Measurements from ENCODE around the gene HTATIP2.
"Not testable (repeated sequence)": the region's sequence is repeated elsewhere in the genome, so short reads cannot be mapped to it uniquely, and the experiment has no call there.

HTATIP2 gene

DNA sequence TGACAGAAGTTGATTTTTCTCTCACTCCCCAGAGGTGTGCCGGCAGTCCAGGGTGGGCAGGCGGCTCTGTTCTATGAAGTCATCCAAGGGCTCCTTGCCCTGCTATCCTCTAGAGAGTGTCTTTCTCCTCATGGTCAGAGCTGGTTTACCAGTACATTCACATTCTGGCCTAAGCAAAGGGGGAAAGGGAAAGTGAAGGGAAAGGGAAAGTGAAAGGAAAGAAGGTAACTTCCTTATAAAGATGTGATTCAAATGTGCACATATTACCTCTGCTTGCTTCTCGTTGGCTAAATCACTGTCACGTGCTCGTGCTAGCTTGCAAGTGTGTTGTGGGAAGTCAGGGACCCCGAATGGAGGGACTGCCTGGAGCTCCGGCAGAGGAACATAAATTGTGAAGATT is 2.9 kb upstream of the HTATIP2 start:
- no peaks in the 10 kb centered on the region for H3K36me3 Mint-ChIP-seq
- peaks cover 2% of the 10 kb centered on the region for H3K27me3 Mint-ChIP-seq
- ATAC-seq (ENCODE audit: low read depth) (peak; percentile 75), DNase-seq (ENCODE audit: low spot score in 2 of 2) (peak; percentile 25 to 46)
- H3K9me3 Mint-ChIP-seq: no peaks in the 10 kb centered on the region
- H3K4me3 Mint-ChIP-seq: peak overlapping the region; percentile 65
- H3K4me1 Mint-ChIP-seq: peaks cover 24% of the 10 kb centered on the region
- peak overlapping the region; percentile 74 for H3K27ac Mint-ChIP-seq

- peak overlapping the region; percentile 82 for H3K27ac Mint-ChIP-seq
- no peaks in the 10 kb centered on the region for H3K27me3 Mint-ChIP-seq
- no peaks in the 10 kb centered on the region for H3K9me3 Mint-ChIP-seq
- H3K4me1 Mint-ChIP-seq: peaks cover 35% of the 10 kb centered on the region
- DNase-seq (ENCODE audit: low spot score in 2 of 2): no peak
- H3K4me3 Mint-ChIP-seq: peak overlapping the region; percentile 92
- no peak for ATAC-seq (ENCODE audit: low read depth)
- H3K36me3 Mint-ChIP-seq: no peaks in the 10 kb centered on the region
These were observed 1.0 kb upstream of the HTATIP2 start for GRCh38 chr11:20362481-20362880.

DNA sequence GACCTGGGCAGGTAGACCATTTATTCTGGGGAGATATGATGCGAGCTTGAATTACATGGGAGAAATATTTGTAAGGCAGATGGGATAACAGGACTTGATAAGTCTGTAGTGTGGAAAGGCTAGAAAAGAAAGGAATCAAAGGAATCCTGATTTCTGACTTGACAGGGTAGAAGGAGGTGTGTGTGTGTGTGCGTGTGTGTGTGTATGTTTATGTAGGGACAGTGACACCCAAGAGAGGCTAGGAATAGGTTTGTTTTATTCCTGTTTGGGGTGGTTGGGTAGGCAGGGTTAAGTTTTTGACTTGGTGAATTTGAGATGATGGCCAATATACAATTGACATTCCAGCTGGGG is 390 bp upstream of the HTATIP2 start:
- DNase-seq (ENCODE audit: low spot score in 2 of 2): no peak
- Mint-ChIP-seq H3K27me3 (no peaks in the 10 kb centered on the region), H3K27ac (peak overlapping the region; percentile 82), H3K4me1 (peaks cover 35% of the 10 kb centered on the region), H3K36me3 (no peaks in the 10 kb centered on the region), H3K9me3 (no peaks in the 10 kb centered on the region), H3K4me3 (peak overlapping the region; percentile 92)
- no peak for ATAC-seq (ENCODE audit: low read depth)

- no peak for ATAC-seq (ENCODE audit: low read depth)
- no peaks in the 10 kb centered on the region for H3K9me3 Mint-ChIP-seq
- H3K4me1 Mint-ChIP-seq: peaks cover 35% of the 10 kb centered on the region
- H3K4me3 Mint-ChIP-seq: peak overlapping the region; percentile 86
- H3K27me3 Mint-ChIP-seq: no peaks in the 10 kb centered on the region
- H3K27ac Mint-ChIP-seq: peak overlapping the region; percentile 82
- peaks cover 3% of the 10 kb centered on the region for H3K36me3 Mint-ChIP-seq
- DNase-seq (ENCODE audit: low spot score in 2 of 2): no peak
These were observed 853 bp downstream of the HTATIP2 start for GRCh38 chr11:20364341-20364792.

DNA sequence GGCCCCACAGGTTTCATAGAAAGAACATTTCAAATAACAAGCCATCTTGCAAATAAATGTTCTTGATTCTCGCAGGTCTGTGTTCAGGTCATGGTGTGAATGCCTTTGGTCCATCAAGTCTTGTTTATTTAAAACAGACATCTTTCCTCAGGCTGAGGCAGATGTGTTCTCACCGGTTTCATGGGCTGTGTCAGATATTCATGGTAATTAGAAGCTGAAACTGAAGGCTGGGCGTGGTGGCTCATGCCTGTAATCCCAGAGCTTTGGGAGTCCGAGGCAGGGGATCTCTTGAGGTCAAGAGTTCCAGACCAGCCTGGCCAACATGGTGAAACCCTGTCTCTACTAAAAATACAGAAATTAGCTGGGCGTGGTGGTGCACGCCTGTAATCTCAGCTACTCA is 2.0 kb downstream of the HTATIP2 start:
- H3K4me3 Mint-ChIP-seq: peak overlapping the region; percentile 68
- ATAC-seq (ENCODE audit: low read depth); DNase-seq (ENCODE audit: low spot score in 2 of 2); H3K9me3 Mint-ChIP-seq; H3K27me3 Mint-ChIP-seq; H3K36me3 Mint-ChIP-seq: not testable (repeated sequence)
- H3K27ac Mint-ChIP-seq: peak overlapping the region; percentile 35
- peaks cover 31% of the 10 kb centered on the region for H3K4me1 Mint-ChIP-seq

GRCh38 chr11:20367313-20367948 is 3.9 kb downstream of the HTATIP2 start:
- Mint-ChIP-seq H3K4me1 (peaks cover 25% of the 10 kb centered on the region), H3K27ac (no peak overlapping the region), H3K27me3 (no peaks in the 10 kb centered on the region), H3K9me3 (no peaks in the 10 kb centered on the region), H3K4me3 (peak overlapping the region; percentile 3), H3K36me3 (peaks cover 3% of the 10 kb centered on the region)
- ATAC-seq (ENCODE audit: low read depth) (no peak), DNase-seq (ENCODE audit: low spot score in 2 of 2) (no peak)

GRCh38 chr11:20368438-20368837 is 4.9 kb downstream of the HTATIP2 start:
- no peak overlapping the region for H3K4me3 Mint-ChIP-seq
- H3K4me1 Mint-ChIP-seq: peaks cover 18% of the 10 kb centered on the region
- H3K27me3 Mint-ChIP-seq: no peaks in the 10 kb centered on the region
- H3K9me3 Mint-ChIP-seq: no peaks in the 10 kb centered on the region
- no peak overlapping the region for H3K27ac Mint-ChIP-seq
- DNase-seq (ENCODE audit: low spot score in 2 of 2): no peak
- no peak for ATAC-seq (ENCODE audit: low read depth)
- peaks cover 3% of the 10 kb centered on the region for H3K36me3 Mint-ChIP-seq

DNA sequence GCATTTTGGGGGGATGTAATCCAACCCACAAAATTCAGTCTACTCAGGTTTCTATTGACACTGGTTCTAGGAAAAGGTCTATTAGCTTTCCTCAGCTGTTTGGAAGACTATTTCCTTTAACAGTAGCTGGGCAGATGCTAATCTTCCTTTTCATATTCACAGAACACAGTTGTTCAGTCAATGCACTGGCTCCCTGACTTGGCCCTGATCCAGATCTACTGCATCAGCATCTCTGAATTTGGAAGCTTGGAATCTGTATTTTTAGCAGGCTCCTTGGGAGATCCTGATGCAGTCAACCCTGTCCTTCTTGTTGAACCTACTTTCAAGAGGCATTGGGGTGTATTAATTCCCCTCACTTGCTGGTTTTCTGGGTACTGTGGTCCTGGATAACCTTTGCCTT is 6.3 kb downstream of the HTATIP2 start:
- ATAC-seq (ENCODE audit: low read depth) (no peak), DNase-seq (ENCODE audit: low spot score in 2 of 2) (no peak)
- Mint-ChIP-seq H3K27ac (no peak overlapping the region), H3K36me3 (peaks cover 5% of the 10 kb centered on the region), H3K4me1 (peaks cover 20% of the 10 kb centered on the region), H3K27me3 (no peaks in the 10 kb centered on the region), H3K9me3 (no peaks in the 10 kb centered on the region), H3K4me3 (no peak overlapping the region)

GRCh38 chr11:20372081-20372626 is 8.6 kb downstream of the HTATIP2 start:
- Mint-ChIP-seq H3K9me3 (no peaks in the 10 kb centered on the region), H3K4me3 (no peak overlapping the region), H3K36me3 (peaks cover 10% of the 10 kb centered on the region), H3K27me3 (no peaks in the 10 kb centered on the region), H3K27ac (no peak overlapping the region), H3K4me1 (peaks cover 8% of the 10 kb centered on the region)
- ATAC-seq (ENCODE audit: low read depth) (no peak), DNase-seq (ENCODE audit: low spot score in 2 of 2) (no peak)

DNA sequence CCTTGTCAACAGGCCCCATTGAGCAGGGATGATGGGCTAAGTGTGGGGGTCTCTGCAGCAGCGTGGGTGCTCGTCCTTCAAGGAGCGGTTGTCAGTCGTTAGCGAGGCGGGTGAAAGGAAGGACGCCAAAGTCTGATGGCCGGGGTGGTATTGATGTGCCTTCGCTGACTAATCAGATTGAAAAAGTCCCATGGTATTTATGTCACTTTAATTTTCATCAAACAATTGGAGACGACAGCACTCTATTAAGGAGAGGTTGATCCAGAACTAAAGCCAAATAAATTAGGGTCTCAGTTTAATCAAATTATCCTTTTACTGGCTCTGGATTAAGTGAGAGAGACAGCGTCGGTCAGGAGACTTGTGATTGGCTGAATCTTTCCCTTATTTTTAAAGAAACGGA is 9.6 kb downstream of the HTATIP2 start:
- Mint-ChIP-seq H3K9me3 (no peaks in the 10 kb centered on the region), H3K27me3 (no peaks in the 10 kb centered on the region), H3K4me1 (peaks cover 5% of the 10 kb centered on the region), H3K4me3 (no peak overlapping the region), H3K36me3 (peaks cover 12% of the 10 kb centered on the region), H3K27ac (no peak overlapping the region)
- ATAC-seq (ENCODE audit: low read depth) (no peak), DNase-seq (ENCODE audit: low spot score in 2 of 2) (no peak)

DNA sequence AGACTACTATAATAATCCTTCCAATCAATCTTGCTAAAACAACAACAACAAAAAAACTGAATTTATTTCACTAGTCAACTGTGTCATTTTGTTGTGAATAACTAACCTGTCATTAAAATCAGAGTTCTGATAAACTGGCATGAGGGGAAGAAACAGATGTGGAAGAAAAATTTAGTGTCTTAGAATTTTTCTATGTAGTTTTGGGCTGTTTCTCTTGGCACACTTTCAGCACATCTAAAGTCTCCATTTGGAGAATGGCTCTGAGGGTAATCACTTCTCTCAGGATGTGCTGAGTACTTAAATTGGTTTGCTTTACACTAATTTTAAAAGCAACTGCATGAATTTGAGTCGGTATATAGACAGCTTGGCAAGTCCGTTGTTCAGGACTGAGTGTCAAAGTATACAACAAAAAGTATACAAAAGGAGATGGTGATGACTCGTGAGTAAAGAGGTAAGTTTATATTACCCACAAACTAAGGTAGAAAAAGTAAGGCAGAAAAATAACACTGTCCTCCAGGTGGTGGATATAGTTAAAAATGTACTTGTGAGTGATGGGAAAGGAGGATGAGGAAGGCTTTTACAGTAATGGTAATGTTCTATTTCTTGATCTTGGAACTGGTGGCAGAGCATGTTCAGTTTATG is 10.2 kb downstream of the HTATIP2 start:
- DNase-seq (ENCODE audit: low spot score in 2 of 2) (no peak), ATAC-seq (ENCODE audit: low read depth) (no peak)
- H3K27ac Mint-ChIP-seq: peak overlapping the region; percentile 58
- no peaks in the 10 kb centered on the region for H3K27me3 Mint-ChIP-seq
- no peak overlapping the region for H3K4me3 Mint-ChIP-seq
- peaks cover 5% of the 10 kb centered on the region for H3K4me1 Mint-ChIP-seq
- no peaks in the 10 kb centered on the region for H3K9me3 Mint-ChIP-seq
- H3K36me3 Mint-ChIP-seq: peaks cover 12% of the 10 kb centered on the region

DNA sequence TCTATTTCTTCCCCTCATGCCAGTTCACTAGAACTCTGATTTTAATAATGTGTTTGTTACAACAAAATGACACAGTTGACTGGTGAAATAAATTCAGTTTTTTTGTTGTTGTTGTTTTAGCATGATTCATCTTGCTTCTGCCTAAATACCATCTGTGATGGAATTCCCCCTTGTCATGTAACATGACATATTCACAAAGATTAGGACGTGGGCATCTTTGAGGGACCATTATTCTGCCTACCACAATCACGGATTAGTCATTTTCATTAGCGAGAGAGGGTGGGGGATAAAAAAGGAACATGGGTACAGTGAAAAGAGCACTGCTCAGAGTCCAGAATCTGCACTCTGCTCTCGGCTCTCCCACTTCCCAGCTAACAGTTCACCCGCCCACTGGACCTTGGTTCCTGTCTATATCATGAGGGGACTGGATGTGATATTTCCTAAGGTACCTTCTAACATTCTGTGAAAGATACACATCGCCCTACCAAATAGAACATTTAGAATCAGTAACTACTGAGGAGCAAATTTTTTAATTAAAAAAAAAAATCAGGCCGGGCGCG is 11.3 kb downstream of the HTATIP2 start:
- no peak for DNase-seq (ENCODE audit: low spot score in 2 of 2)
- ATAC-seq (ENCODE audit: low read depth): no peak
- Mint-ChIP-seq H3K36me3 (peaks cover 12% of the 10 kb centered on the region), H3K27ac (peak overlapping the region; percentile 28), H3K27me3 (no peaks in the 10 kb centered on the region), H3K4me3 (no peak overlapping the region), H3K9me3 (no peaks in the 10 kb centered on the region), H3K4me1 (peaks cover 5% of the 10 kb centered on the region)

DNA sequence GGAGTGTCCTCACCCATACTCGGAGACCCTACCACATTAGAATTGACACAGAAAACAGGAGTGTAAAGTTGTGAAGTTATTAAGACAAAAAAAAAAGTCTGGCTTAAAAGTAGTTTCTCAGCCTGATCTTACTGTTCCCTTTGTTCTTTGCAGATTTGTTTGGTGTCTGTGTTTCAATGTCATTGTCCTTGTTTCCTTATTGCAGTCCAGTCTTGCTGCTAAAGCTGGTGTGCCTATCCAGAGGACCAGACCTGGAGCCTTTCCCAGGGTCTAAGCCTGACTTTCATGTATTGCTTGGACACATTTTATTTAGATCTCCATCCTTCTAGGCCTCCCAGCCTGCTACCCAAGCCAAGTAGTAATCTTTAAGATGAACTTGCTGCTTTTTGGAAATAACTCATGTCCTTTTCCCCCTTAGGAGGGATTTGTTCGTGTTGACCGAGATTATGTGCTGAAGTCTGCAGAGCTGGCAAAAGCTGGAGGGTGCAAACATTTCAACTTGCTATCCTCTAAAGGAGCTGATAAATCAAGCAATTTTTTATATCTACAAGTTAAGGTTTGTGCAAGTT is 12.7 kb downstream of the HTATIP2 start:
- no peaks in the 10 kb centered on the region for H3K27me3 Mint-ChIP-seq
- peaks cover 5% of the 10 kb centered on the region for H3K4me1 Mint-ChIP-seq
- no peak overlapping the region for H3K4me3 Mint-ChIP-seq
- peaks cover 12% of the 10 kb centered on the region for H3K36me3 Mint-ChIP-seq
- ATAC-seq (ENCODE audit: low read depth) (no peak), DNase-seq (ENCODE audit: low spot score in 2 of 2) (no peak)
- H3K27ac Mint-ChIP-seq: no peak overlapping the region
- no peaks in the 10 kb centered on the region for H3K9me3 Mint-ChIP-seq

DNA sequence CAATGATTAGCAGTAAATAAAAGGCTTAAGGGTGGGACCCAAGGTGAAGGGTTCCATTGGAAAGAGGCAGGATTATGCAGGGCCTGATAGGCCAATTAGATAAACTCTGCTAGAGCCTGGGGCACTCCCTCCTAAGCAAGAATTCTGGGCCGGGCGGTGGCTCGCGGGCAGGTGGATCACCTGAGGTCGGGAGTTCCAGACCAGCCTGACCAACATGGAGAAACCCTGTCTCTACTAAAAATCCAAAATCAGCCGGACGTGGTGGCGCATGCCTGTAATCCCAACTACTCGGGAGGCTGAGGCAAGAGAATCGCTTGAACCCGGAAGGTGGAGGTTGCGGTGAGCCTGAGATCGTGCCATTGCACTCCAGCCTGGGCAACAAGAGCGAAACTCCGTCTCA is 22.5 kb downstream of the HTATIP2 start:
- peak overlapping the region; percentile 99 for H3K4me3 Mint-ChIP-seq

More for the DNA sequence above, 22.5 kb downstream of the HTATIP2 start:
- not testable (repeated sequence) for H3K9me3 Mint-ChIP-seq; H3K36me3 Mint-ChIP-seq; ATAC-seq (ENCODE audit: low read depth); DNase-seq (ENCODE audit: low spot score in 2 of 2); H3K27ac Mint-ChIP-seq; H3K27me3 Mint-ChIP-seq
- peaks cover 10% of the 10 kb centered on the region for H3K4me1 Mint-ChIP-seq
